Activated CD4-positive, alpha-beta T cell treated with anti-CD3 and anti-CD28 coated beads, Interleukin-2, Interleukin-4, amounts not matched to agents 100 ng/mL and 50 ng/mL, durations not matched to agents 16 hours and 8 hours (primary cell): ENCODE data around the gene LCN15.
A peak's percentile ranks its signal among the peaks of the same experiment; 100 is the strongest.

Source experiments
- DNase-seq: peaks from one replicate; pipeline ENCODE4 v3.0.0-alpha.2; 2020; ENCODE audit warnings: low spot score

Gene LCN15

DNA sequence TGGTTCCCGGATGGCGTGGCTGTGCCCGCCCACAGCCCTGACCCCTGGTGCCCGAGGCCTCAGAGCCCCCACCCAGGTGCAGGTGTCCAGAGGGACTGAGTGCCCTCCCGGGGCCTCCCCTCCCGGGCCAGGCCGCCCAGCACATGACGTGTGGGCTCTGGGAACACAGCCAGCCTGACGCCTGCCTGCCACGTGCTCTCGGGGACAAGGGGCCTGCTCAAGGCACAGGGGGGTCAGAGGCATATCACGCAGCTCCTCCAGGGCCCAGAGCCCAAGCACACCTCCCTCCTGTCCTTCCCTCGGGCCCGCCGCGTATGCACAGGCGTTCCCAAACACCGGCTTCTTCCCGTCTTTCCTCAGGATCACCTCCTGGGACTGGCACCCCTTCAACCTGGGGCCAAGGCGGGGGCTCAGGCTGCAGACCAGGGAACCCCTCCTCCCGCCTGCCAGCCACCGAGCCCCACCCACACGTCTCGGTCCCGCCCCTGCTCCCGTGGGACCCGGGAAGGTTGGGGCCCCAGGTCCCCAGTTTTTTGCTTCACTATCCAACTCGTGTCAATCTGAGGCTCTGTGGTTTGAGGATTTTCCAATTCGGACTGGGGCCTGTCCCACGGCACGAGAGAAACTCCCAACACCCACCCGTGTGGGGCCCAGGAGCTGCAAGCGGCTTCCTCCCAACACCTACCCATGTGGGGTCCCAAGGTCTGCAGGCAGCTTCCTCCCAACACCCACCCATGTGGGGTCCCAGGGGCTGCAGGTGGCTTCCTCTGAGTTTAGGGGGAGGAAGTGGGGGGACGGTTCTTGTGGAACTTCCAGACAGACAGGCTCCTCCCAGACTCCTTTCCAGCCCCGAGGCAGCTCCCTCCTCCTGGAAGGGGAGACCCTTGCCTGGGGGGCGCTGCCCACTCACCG, 23.1 kb downstream of the LCN15 start:
- no peak for DNase-seq

GRCh38 chr9:136740491-136740890, 23.8 kb downstream of the LCN15 start:
- DNase-seq = no peak

GRCh38 chr9:136740069-136740468, 24.2 kb downstream of the LCN15 start:
- DNase-seq = no peak

- DNase-seq = no peak
Observed at GRCh38 chr9:136739509-136739908, 24.8 kb downstream of the LCN15 start.

GRCh38 chr9:136738960-136739359, 25.4 kb downstream of the LCN15 start:
- DNase-seq = no peak

DNA sequence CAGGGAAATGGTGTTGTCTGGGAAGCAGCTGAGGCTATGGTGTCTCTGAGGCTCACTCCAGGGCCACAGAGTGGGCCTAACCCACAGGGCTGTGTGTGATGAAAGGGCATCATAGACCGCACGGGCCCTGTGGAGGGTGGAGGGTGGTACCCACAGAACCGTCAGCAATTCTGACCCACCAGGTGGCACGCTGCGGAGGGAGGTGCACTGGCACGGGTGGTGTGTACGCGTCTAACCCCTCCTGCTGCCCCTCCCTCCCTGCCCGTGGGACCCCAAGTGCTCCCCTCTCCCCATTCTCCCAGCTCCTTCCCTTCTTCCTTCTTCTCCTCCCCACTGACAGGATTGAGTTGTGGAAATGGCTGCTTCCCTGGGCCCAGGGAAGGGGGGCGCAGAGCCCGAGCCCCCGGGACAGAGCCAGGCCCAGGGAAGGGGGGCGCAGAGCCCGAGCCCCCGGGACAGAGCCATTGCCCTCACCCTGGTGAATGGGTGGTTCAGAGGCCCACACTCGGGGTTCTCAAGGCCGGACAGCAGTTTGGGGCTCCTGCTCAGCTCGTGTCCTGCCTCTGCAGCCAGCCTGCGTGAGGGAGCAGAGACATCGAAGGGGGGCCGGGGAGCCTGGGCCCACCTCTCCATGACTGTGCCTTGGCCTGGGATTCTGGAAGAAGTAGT, 28.4 kb downstream of the LCN15 start:
- DNase-seq = no peak

DNA sequence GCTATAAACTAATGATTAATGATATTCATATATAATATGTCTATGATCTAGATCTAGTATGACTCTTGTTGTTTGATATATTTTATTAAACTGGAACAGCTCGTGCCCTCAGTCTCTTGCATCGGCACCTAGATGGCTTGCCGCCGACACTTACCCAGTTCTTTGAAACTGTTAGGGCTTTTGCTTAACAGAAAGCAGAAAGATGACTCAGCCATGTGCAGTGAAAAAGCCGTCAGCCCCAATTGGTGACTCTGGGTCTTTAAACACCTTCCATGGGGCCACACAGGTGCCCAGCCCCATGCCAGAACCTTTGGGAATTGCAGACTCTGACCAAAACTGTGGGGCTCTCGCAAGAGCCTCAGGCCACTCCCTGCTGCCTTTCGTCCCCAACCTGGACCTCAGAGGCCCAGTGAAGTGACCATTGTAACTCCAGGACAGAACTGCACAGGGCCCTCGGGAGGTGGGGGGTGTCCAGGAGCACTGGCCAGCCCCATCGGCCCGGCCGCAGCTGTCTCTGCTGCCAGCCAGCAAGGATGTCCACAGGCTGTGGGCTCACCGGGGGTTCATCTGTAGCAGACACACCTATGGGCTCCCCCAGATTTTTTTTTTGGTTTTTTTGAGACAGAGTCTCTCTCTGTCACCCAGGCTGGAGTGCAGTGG, 29.4 kb downstream of the LCN15 start:
- DNase-seq = peak; percentile 51

- DNase-seq = no peak
Observed at GRCh38 chr9:136733611-136734010, 30.7 kb downstream of the LCN15 start.

DNA sequence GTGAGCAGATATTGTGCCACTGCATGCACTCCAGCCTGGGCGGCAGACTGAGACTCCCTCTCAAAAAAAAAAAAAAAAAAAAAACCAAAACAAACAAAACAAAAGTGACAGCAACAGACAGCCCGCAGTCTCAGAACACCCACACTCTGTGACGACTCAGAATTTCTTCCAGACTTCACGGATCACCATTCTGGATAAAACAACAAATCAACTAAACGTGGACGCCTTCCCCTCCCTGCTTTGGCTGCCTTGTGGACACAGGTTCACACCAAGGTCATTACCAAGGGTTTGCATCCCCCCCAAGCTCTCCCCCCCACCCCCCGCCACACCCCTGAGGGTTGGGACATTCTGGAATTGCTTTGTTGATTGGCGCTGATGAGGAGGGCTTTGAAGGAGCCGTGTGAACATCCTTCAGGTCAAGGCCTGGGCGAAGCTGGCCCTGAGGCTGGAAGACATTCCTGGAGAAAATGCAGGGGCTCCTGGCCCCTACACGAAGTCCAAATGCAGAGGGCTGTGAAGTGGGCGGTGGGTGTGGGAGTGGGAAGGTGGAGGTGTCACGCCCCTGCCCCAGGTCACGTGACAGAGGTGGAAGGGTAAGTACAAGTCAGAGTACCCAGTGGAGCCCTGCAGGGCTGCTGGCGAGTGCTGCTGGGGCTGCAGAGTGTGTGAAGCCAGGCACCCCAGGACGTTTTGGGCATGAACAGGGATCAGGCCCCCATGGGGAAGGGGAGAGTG, 31.7 kb downstream of the LCN15 start:
- DNase-seq = no peak

DNA sequence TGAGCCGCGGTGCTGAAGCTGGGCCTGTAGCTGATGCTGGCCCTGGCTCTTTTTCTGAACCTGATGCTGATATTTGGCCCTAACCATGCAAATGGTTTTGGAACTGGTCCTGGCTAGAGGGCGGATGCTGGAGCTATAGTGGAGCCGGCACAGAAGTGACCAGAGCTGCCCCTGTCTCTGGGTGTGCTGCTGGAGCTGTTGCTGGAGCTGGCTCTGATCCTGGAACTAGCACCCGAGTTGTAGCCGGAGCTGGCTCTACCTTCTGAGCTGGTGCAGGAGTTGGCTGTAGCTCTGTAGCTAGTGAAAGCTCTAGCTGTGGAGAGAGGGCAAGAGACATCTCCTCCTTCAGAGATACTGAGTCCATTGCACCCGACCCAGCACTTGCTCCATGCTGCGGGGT, 34.4 kb downstream of the LCN15 start:
- DNase-seq = no peak

GRCh38 chr9:136729144-136729543, 35.2 kb downstream of the LCN15 start:
- peak; percentile 53 for DNase-seq

GRCh38 chr9:136728548-136729123, 35.7 kb downstream of the LCN15 start:
- DNase-seq = no peak

DNA sequence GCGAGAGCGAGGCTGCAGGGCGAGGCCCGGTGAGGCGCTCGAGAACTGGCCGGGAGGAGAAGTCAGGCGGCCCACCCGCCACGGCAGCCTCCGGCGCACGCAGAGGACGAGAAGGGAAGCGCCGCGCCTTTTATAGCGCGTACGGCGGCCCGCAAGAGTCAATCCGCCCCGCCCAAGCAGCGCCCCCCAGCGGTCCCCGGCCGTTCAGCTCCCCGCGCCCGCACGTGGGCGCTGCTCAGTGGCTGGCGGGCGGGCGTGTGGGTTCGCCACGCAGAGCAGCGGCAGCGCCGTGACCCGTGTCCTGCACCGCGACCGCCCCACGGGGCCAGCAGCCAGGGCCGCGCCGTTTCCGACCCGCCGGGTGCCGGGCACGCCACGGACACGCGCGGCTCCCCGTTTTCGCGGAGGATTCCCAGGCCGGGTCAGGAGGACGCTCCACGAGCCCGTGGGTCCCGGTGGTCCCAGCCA, 36.2 kb downstream of the LCN15 start:
- DNase-seq = peak; percentile 93

DNA sequence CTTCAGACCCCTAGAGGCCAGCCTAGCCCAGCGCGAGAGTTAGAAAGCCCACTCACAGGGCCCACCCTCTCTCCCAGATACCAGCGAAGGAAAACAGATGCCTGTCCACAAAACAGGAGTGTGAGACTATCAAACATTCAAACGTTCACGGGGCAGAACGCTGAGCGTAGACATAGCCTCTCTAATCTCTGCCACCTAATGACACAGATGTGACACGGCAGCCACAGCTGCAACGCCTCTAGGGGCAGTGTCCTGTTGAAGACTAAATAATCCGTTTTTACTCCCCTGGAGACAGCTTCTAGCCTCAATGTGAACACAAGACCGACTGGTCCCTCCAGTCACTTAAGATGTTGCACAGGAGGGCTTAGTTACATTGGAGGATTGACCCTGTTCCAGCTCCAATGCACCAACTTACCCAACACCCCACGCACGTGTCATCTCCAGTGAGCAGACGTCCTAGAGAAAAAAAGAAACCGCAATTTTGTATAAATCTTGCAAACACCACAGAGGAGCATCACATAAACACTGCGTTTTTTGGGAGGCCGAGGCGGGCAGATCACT, 37.6 kb downstream of the LCN15 start:
- peak; percentile 53 for DNase-seq

- DNase-seq = no peak
Observed at GRCh38 chr9:136726118-136726517, 38.2 kb downstream of the LCN15 start.

DNA sequence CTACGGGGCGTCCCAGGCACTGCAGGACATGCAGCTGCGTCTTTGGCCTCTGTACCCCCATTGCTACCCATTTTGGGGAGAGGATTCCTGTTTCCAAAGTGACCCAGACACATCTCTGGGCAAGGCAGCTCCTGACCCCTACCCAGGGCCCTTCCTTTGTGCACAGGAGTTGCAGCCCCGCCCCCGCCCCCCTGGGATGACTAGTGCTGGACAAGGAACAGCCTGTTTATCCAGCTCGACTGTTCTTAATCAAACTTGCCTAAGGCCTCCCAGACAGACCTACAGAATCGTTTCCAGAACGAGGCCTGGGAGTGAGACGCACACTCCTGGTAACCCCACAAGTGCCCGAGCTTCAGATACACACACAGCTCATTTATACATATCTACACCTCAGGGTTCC, 38.7 kb downstream of the LCN15 start:
- no peak for DNase-seq

- DNase-seq = no peak
Observed at GRCh38 chr9:136724772-136725171, 39.5 kb downstream of the LCN15 start.

DNA sequence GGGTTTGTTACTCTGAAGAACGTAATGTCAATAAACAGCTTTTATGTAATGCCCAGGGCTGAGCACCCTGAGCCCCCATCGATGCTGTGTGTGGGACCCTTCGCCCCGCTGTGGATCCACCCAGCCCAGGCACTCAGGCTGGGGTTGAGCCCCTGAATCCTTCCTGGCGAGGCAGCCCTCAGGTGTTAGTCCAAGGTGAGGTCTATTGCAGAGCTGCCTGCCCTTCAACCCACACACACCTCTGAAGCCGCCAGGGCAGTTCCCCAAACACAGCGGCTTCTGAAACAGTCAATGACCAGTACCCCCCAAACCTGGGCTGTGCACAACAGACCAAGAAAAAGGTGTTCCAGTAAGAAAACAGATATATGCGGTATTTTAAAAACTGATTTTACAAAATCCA, 40.3 kb downstream of the LCN15 start:
- DNase-seq = no peak

- DNase-seq = peak; percentile 24
Observed at GRCh38 chr9:136723362-136723976, 40.8 kb downstream of the LCN15 start.

- DNase-seq = peak; percentile 21
Observed at GRCh38 chr9:136722969-136723356, 41.4 kb downstream of the LCN15 start.
